ENCODE measurements around the gene KAT7.
"Not testable (repeated sequence)": the region's sequence is repeated elsewhere in the genome, so short reads cannot be mapped to it uniquely, and the experiment has no call there.

KAT7 gene

DNA sequence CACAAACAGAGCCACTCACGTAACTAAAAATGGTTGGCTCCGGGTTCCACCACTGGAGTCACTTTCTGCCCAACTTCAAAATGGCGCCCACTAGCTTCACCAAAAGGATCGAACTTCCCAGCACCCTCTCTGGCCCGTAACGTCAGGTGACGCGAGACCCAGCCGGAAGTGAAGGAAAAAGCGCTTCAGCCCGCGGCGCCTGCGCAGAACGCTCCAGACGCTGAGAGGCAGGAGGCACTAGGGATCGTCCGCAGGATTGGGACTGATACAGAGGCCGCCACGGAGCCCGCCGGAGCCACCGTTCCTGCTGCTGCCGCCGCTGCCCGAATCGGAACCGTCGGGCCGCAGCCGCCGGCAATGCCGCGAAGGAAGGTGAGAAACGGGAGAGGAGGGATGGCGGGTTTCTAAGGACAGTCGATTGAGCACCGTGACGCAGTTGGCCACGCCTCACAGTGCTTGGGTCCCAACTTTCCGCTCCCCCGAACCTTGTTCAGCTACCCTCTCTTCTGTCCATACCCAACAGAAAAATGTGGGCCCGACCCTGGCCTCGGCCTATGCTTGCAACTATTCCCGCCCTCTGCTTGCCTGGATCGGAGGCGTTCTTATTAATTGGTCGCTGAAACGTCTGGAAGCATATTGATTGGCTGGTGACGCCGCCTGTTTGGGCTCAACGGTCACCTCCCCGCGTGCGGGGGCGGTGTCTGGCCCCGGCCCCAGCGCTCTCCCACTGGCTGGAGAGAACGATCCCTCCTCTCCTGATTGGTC lies at the start of gene KAT7:
TSS of gene KAT7 (plus strand) at position 204 of the 765 bp plus-strand sequence. CDS start at position 358, 154 bp downstream.
- DNase-seq = peak; percentile 99 to 100

DNA sequence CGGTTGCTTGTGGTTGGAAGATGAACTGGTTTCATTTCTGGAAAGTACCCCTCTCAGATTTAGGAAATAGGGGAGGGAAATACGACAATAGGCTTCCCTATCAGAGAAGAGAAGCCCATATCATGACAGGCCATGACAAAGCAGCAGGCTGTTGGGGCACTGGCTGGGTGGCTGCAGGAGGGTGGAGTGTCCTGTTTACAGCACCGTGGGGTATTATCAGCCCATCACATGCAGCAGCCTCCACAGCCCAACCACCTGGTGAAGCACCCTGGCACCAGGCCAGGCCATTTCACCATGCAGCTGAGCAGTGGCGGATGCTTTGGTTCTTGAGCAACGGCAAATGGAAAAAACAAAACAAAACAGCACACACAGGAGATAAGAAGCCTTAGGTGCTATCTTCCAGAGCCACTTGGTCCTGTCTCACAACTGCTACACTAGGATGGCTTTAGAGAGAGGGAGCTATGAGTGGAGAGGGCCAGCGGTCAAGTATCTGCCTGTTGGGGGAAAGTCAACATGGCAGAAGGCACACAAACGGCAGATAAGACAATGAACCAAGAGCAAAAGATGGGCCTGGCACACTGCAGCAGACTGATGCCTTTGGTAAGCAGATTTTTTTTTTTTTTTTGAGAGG lies 48.7 kb upstream of the KAT7 start:
- DNase-seq = peak; percentile 91

GRCh38 chr17:49741009-49741691 lies 47.3 kb upstream of the KAT7 start:
- no peak for DNase-seq

DNA sequence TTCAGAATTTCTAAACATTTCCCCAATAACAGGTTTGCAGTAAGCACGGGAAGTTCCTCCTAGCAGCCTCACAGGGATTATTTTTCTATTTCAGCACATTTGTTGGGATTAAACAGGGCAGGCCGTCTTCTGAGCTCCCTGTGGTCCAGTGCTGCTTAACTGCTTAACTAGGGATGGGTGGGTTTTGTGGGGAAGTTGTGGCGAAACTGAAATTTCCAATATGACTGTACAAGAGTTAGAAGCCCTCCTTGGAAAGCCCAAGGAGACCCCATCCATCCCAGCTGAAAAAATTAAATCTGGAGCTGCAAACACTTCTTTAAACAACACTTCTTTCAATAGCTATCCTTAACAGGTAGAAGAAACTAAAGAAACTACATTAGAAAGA lies 46.8 kb upstream of the KAT7 start:
- DNase-seq = no peak

- no peak for DNase-seq
Measured at GRCh38 chr17:49742166-49742638, 46.3 kb upstream of the KAT7 start.

- no peak for DNase-seq
Measured at GRCh38 chr17:49745175-49746139, 43.0 kb upstream of the KAT7 start.

GRCh38 chr17:49746791-49747490 lies 41.5 kb upstream of the KAT7 start:
- no peak for DNase-seq

DNA sequence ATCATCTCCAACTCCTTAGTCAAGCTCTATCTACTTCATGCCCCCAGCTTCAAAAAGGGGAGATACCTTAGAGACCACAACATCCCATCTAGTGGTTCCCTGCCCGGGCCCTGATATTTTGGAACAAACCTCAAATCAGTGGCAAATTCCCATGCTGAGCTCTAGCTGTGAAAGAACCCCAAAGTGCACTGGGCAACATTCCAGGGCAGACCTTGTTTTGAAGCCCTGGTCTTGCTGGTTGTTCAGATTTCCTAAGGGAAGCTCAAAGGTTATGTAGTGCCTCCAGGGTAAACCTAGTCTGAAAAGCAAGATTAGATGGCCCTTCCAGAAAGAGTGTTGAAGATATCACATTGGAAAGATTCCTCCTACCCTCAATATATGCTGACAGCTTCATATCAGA lies 40.8 kb upstream of the KAT7 start:
- no peak for DNase-seq

DNA sequence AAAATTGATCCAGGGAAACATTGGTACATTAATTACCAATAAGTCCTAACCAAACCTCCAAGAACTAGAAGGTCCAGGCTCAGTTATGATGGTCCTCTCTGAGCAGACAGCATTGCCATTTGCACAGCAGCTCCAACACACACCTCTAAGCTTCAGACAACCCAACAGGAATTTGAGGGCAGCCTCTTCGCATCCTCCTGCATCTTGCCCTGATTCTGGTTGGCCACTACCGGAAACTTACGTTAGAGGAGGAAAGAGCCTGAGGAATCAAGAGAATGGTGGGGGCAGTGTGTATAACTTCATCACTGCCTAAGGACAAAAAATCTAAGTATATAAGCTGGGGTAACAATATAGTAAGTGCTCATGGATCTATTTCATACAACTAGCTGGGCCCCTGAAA lies 40.3 kb upstream of the KAT7 start:
- no peak for DNase-seq

DNA sequence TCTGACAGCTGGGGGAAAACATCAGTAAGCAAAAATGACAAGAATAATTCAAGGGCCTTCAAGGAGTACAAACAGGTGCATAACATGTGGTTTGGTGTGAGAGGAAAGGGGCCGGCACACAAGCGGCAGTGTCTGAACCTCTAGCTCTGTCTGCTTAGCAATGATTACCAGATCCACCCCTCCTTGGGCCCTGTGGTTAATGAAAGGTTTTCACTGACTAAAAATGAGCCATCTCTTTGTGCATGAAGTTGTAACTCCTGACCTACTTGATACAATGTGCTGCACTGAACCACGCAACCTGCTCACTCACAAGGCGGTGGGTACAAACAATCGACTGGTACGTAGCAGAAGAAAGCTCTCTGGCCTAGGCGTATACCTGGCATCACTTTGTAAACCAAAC lies 39.7 kb upstream of the KAT7 start:
- no peak for DNase-seq

- DNase-seq = no peak
Measured at GRCh38 chr17:49749730-49750129, 38.8 kb upstream of the KAT7 start.

- no peak for DNase-seq
Measured at GRCh38 chr17:49752508-49752907, 36.0 kb upstream of the KAT7 start.

DNA sequence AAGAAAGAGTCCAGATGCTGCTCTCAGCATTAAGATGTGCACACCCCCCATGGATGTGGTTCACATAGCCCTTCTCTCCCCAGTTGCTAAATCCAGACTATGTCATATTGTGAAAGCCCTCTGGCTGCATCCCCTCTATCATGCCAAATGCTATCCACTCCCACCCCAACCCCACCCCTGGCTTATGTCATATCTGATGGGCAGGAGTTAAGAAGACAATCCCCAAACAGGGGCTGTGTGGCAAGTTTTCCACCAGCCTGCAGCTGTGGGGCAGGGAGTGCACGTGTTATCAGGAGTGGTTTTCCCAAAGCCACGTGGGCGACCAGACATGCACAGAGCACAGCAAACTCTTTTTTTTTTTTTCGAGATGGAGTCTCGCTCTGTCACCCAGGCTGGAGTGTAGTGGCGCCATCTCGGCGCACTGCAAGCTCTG lies 34.5 kb upstream of the KAT7 start:
- no peak for DNase-seq

- DNase-seq = no peak
Measured at GRCh38 chr17:49755663-49756283, 32.7 kb upstream of the KAT7 start.

DNA sequence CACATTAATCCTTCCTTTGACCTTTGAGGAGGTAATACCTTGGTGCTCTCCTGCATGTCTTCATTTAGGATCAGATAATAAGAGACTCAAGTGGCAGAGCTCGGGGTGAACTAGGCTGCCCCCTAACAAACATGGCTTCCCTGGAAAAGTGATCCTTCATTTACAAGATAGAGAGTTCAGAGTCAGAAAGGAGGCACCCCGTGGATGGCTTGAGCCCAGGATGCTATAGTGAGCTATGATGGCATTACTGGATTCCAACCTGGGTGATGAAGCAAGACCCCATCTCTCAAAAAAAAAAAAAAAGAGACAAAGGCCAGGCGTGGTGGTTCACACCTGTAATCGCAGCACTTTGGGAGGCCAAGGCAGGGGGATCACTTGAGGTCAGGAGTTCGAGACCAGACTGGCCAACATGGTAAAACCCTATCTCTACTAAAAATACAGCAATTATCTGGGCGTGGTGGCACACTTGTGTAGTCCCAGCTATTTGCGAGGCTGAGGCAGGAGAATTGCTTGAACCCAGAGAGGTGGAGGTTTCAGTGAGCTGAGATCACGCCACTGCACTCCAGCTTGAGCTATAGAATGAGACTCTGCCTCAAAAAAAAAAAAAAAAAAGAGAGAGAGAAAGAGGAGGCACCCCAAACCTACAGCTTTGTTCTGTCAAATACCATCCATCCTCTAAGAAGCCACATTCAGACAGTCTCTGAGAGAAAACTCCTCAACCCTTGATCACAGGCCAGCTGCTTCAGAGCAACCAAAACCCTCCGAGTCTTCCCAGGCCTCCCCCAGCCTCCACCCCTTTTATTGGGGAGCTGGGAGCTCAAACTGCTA lies 31.9 kb upstream of the KAT7 start:
- DNase-seq = no peak

GRCh38 chr17:49757151-49757777 lies 31.2 kb upstream of the KAT7 start:
- DNase-seq = no peak

- DNase-seq = not testable (repeated sequence)
Measured at GRCh38 chr17:49758464-49759010, 29.9 kb upstream of the KAT7 start.

DNA sequence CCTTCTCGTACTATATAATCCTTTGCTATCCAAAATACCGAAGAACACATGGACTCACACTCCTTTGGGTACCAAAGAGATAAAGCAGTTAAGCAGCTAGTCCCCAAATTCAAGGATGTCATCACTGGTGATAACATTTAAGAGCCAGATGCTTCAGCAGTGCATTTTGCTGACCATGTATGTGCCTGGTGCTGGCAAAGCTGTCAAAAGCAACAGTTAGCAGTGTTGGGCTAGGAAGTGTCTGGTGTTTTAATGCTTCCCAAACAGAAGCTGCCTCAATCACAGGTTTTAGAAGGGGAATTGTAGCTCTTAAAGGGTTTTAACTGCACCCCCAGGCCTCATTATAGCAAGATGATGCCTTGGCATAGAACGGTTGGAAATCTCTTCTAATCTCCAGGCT lies 29.3 kb upstream of the KAT7 start:
- no peak for DNase-seq

GRCh38 chr17:49760296-49760695 lies 28.2 kb upstream of the KAT7 start:
- no peak for DNase-seq
